Omental fat pad (tissue), 4 donors: ENCODE results near the gene HHIP. TPM values are rescaled to one million over a fixed set of nuclear protein-coding genes. Genes with fewer than 3 reads are reported as not detected.
"Not testable (repeated sequence)": the region's sequence is repeated elsewhere in the genome, so short reads cannot be mapped to it uniquely, and the experiment has no call there.

Source experiments
- ATAC-seq: fragments of 150-250 bp; one replicate; pipeline ENCODE4 v1.9.1; 2016; ENCODE audit warnings: mild to moderate bottlenecking, moderate library complexity; ENCODE audit not compliant: low FRiP score
- DNase-seq: peaks from one replicate; pipeline ENCODE4 v3.0.0-alpha.2; 2019; ENCODE audit warnings: low spot score
- total RNA-seq, 4 donors: library from RNA; depleted of rRNA; stranded (reverse); fragments of >200 nt; gene quantifications; one replicate each; pipeline ENCODE4 v1.1.0, GENCODE V29; 2016
- TF ChIP-seq, protein P1 (sequence below), 3 donors: fragments of 450-650 bp; IDR thresholded peaks; one replicate each; pipeline ENCODE4 v1.5.1; 2016 to 2017; ENCODE audit warnings: antibody characterized with exemption in 3 of 3, mild to moderate bottlenecking in 3 of 3, moderate library complexity in 2 of 3

HHIP gene
- total RNA-seq, 4 donors from 2014 or later = 0.47 to 12.7 (median 1.9) TPM

DNA sequence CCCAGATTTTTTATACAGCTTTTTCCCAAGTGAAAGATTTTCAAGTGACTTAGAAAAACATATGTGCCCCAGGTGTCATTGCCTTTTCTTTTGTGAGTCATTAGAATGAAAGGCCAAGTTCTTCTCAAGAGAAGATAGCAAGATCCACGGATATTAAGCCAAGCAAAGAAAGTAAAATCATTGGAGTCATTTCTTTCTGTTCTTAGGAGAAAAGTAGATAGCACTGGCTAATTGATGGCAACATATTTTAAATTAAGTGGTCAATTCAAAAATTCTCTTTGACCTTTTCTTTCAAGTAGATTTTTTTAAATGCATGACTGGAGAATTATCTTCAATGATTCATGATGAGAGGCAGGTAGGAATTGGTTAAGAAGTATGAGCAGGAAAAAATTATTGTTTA lies 94.4 kb downstream of the HHIP start:
- ATAC-seq (no peak), DNase-seq (no peak)
- TF ChIP-seq, protein P1, sequence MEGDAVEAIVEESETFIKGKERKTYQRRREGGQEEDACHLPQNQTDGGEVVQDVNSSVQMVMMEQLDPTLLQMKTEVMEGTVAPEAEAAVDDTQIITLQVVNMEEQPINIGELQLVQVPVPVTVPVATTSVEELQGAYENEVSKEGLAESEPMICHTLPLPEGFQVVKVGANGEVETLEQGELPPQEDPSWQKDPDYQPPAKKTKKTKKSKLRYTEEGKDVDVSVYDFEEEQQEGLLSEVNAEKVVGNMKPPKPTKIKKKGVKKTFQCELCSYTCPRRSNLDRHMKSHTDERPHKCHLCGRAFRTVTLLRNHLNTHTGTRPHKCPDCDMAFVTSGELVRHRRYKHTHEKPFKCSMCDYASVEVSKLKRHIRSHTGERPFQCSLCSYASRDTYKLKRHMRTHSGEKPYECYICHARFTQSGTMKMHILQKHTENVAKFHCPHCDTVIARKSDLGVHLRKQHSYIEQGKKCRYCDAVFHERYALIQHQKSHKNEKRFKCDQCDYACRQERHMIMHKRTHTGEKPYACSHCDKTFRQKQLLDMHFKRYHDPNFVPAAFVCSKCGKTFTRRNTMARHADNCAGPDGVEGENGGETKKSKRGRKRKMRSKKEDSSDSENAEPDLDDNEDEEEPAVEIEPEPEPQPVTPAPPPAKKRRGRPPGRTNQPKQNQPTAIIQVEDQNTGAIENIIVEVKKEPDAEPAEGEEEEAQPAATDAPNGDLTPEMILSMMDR (IDR thresholded peaks at IDR 0.05) = no peak

DNA sequence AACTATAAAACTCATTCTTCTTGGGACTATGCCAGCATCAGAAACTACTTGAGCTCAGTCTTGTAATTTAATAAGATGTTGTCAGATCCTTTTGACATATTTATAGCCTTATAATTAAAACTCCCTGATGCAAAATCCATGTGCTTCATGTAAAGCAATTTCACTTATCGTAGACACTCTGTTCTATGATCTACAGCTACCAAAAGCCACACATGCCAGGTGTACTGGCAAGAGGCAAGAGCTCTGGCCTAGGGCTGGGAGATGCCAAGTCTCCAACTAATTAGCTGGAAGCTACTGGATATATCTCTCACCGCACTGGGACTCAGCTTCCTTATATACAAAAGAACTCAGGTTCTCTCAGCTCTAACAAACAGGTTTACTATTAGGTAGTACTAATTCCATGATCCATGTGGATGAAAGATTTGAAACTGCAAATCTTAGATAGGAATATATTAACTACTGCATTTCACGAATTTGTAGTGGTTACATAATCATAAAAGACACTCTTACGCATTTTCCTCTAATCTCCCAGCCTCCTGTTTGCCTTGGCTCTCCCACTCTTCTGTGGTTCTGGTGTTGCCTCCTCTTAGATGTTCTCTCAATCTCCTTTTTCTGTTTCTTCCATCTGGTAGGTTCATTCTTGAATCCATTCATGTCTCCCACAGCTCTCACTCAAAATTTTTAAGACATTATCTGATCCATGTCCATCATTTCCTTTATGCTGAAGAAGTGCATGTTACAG lies 103.0 kb downstream of the HHIP start:
- no peak for ATAC-seq
- TF ChIP-seq, protein P1 (IDR thresholded peaks at IDR 0.05) = no peak
- DNase-seq = no peak

DNA sequence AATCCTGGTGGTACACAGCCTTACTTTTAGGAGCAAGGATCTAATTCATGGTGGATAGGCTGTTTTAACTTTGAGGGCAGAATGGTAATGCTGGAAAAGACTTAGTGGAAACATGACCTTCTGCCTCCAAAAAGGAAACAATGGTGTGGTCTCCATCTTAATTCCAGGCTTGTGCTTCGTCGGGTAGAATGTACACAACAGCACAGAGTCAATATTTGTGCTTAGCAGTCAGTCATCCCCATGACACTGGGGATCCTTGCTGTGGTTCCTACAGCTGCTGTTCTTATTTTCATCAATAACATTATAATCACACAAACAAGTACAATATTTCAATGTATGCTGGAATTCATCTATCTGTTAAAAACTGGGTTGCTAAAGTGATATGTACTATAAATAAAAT lies 104.4 kb downstream of the HHIP start:
- no peak for DNase-seq
- TF ChIP-seq, protein P1 (IDR thresholded peaks at IDR 0.05) = no peak

DNA sequence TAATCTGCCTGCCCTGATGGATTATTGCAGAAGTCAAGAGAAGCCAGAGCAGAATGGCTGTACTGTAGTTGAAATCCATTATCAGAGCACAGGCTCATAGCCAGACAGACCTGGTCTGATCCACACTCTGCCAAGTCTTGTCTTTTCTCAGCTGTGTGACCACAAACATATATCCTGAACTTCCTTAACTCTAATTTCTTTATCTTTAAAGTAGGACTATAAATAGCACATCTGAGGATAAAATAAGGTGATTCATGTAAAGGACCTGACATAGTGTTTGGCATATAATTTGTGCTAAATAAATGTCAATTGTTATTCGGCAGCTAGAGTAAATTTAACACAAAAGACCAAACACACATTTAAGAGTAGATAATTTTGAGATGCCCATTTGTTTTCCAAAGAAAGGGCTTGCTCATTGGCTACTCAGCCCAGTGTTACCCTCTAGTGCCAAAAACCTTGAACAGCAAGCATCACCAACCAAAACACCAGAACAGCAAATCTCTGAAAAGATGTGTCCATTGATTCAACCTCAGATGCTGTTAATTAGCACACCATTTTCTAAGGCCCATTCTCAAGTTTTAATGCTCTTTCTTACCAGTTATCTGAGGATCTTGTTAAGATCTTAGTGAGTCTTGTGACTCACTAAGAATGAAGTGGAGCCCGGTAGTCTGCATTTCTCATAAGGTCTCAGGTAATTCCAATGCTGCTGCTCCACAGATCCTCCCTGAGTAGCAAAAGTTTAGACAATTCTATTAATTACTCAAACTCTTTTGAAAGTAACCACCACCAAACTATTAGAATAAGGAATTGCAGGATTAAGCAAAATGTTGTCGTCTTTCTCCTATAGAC lies 108.8 kb downstream of the HHIP start:
- ATAC-seq (no peak), DNase-seq (no peak)
- TF ChIP-seq, protein P1 (IDR thresholded peaks at IDR 0.05) = no peak

More for the DNA sequence above, 104.4 kb downstream of the HHIP start:
- ATAC-seq = no peak

DNA sequence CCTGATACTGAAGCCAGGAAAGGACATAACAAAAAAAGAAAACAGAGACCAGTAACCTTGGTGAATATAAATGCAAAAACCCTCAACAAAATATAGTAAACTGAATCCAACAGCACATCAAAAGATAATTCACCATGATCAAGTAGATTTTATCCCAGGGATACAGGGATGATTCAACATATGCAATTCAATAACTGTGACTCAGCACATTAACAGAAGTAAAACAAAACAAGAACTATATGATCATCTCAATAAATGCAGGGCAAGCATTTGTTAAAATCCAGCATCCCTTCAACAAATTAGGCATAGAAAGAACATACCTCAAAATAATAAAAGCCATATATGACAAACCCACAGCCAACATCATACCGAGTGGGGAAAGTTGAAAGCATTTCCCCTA lies 112.0 kb downstream of the HHIP start:
- DNase-seq (no peak), ATAC-seq (no peak)
- TF ChIP-seq, protein P1 (IDR thresholded peaks at IDR 0.05) = no peak

DNA sequence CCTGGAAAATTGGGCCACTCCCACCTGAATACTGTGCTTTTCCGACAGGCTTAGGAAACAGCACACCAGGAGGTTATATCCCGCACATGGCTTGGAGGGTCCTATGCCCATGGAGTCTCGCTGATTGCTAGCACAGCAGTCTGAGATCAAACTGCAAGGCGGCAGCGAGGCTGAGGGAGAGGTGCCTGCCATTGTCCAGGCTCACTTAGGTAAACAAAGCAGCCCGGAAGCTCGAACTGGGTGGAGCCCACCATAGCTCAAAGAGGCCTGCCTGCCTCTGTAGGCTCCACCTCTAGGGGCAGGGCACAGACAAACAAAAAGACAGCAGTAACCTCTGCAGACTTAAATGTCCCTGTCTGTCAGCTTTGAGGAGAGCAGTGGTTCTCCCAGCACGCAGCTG lies 122.9 kb downstream of the HHIP start:
- DNase-seq, ATAC-seq: not testable (repeated sequence)

DNA sequence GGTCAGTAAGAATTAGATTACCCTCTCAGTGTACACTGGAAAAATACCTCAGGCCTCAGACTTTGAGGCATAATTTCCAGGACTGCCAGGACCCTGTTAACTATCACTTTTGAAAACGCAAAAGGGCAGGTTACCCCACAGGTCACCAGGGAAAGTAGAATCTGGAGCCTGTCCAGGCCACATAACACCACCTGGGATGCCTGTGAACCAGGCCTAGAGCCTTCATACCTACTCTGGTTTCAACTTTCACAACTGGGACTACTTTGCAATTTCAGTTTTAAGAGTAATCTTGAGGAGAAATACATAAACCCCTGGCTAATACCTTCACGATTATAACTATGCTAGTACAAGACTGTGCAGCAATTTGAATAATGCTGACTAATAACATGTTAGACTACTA lies 132.4 kb downstream of the HHIP start:
- ATAC-seq (no peak), DNase-seq (no peak)
- TF ChIP-seq, protein P1 (IDR thresholded peaks at IDR 0.05) = no peak
